Activated CD4-positive, alpha-beta T cell treated with anti-CD3 and anti-CD28 coated beads, Interleukin-2, Interleukin-6, amounts not matched to agents 100 ng/mL and 50 ng/mL, durations not matched to agents 16 hours and 8 hours (primary cell): ENCODE results near the gene OR4M1.
"Not testable (repeated sequence)": the region's sequence is repeated elsewhere in the genome, so short reads cannot be mapped to it uniquely, and the experiment has no call there.

Experiments
- DNase-seq: peaks from one replicate; pipeline ENCODE4 v3.0.0-alpha.2; 2020

OR4M1 gene

GRCh38 chr14:19773204-19773603, at the start of gene OR4M1:
Gene OR4M1, plus strand, starts transcription at chr14:19773504. Its CDS starts 6,819 bp downstream, at chr14:19780323.
- not testable (repeated sequence) for DNase-seq

GRCh38 chr14:19729359-19729758, 43.9 kb upstream of the OR4M1 start:
- DNase-seq: no peak

- no peak for DNase-seq
Observed at GRCh38 chr14:19729763-19730162, 43.5 kb upstream of the OR4M1 start.

- DNase-seq: not testable (repeated sequence)
Observed at GRCh38 chr14:19733893-19734292, 39.4 kb upstream of the OR4M1 start.

- DNase-seq: no peak
Observed at GRCh38 chr14:19743256-19743655, 30.0 kb upstream of the OR4M1 start, which contains the start of gene OR4Q3. Gene OR4Q3, plus strand, starts transcription at chr14:19743571.

- not testable (repeated sequence) for DNase-seq
Observed at GRCh38 chr14:19752316-19752715, 21.0 kb upstream of the OR4M1 start.

- no peak for DNase-seq
Observed at GRCh38 chr14:19754172-19754571, 19.1 kb upstream of the OR4M1 start.

- DNase-seq: not testable (repeated sequence)
Observed at GRCh38 chr14:19771491-19771890, 1.8 kb upstream of the OR4M1 start.

GRCh38 chr14:19771895-19772430, 1.3 kb upstream of the OR4M1 start:
- no peak for DNase-seq

- not testable (repeated sequence) for DNase-seq
Observed at GRCh38 chr14:19772454-19772853, 850 bp upstream of the OR4M1 start.

- no peak for DNase-seq
Observed at GRCh38 chr14:19775587-19775986, 2.3 kb downstream of the OR4M1 start.

GRCh38 chr14:19785848-19786247, 12.5 kb downstream of the OR4M1 start:
- DNase-seq: not testable (repeated sequence)

- not testable (repeated sequence) for DNase-seq
Observed at GRCh38 chr14:19787318-19787717, 14.0 kb downstream of the OR4M1 start.

GRCh38 chr14:19788150-19788549, 14.8 kb downstream of the OR4M1 start:
- DNase-seq: not testable (repeated sequence)

GRCh38 chr14:19796520-19797108, 23.3 kb downstream of the OR4M1 start:
- DNase-seq: not testable (repeated sequence)

GRCh38 chr14:19799880-19800279, 26.6 kb downstream of the OR4M1 start:
- DNase-seq: no peak

- no peak for DNase-seq
Observed at GRCh38 chr14:19800282-19801117, 27.2 kb downstream of the OR4M1 start.

GRCh38 chr14:19801118-19801464, 27.8 kb downstream of the OR4M1 start:
- no peak for DNase-seq

GRCh38 chr14:19803470-19803869, 30.2 kb downstream of the OR4M1 start, which contains the start of gene OR4N2:
Gene OR4N2, plus strand, starts transcription at chr14:19803770. Its CDS starts 23,679 bp downstream, at chr14:19827449.
- not testable (repeated sequence) for DNase-seq

GRCh38 chr14:19813171-19813920, 40.0 kb downstream of the OR4M1 start:
- not testable (repeated sequence) for DNase-seq

- DNase-seq: not testable (repeated sequence)
Observed at GRCh38 chr14:19819879-19820278, 46.6 kb downstream of the OR4M1 start.

GRCh38 chr14:19821016-19821415, 47.7 kb downstream of the OR4M1 start:
- DNase-seq: not testable (repeated sequence)

- DNase-seq: no peak
Observed at GRCh38 chr14:19823178-19823577, 49.9 kb downstream of the OR4M1 start.
